NCI-H146 (cell line): ENCODE results near the gene YIPF7.
A peak's percentile ranks its signal among the peaks of the same experiment; 100 is the strongest.

Experiments used
- DNase-seq: peaks from one replicate; lab custom pipeline; 2025; lab: John Stamatoyannopoulos, UW

YIPF7 gene

DNA sequence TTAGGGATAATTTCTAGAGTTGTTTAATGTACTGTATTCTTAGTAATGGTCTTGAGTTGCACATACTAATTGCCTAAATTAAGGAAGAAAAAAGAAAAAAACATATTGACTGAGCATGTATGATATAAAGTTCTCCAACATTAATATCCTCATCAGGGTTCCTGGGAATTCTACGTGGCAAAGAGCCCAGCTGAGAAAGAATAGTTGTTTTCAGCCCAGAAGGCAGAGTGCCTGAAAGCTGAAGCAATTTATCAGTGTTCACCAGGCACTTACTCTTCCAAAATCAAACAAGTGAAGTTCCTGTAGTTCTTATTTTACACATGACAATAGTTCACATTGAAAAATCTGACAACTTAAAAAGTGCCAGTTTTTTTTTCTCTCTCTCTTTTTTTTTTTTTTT is 27.7 kb downstream of the YIPF7 start:
- DNase-seq = no peak

DNA sequence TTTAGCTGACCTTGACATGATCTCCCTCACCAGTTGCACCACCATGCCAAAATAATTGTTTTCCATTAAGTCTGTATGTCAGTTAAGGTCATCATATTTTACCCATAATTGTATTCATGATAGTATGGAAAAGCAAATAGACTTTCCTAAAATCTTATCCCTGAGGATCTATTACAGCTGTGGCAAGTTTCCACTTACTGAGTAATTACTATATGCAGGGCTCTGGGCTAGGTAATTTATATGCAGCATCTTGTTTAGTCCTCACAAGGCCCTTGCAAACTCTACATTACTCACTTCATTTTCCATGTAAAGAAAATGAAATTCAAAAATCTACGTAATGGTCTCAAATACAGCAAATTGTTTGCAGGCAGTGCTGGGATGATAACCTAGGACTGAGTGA is 34.8 kb downstream of the YIPF7 start:
- DNase-seq = no peak

DNA sequence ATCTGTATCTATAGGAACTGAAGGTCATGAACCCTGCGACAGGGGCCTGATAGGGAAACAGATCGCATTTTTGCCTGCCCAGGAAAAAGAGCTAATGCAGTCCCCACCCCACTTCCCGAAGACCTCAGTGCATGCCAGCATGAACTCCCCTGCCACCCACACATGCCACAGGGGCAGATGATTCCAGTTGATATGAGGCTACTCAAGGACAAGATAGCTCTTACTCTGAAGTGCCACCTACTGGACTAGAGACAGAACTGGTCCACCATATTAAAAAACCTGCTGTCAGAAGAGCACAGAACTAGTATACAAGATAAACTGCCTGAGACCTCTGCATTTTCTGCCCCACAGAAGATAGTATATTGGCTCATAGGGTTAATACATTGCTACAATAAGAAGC is 68.0 kb downstream of the YIPF7 start:
- peak; percentile 1 for DNase-seq

- DNase-seq = no peak
These were observed 71.2 kb downstream of the YIPF7 start for GRCh38 chr4:44580231-44580630.

DNA sequence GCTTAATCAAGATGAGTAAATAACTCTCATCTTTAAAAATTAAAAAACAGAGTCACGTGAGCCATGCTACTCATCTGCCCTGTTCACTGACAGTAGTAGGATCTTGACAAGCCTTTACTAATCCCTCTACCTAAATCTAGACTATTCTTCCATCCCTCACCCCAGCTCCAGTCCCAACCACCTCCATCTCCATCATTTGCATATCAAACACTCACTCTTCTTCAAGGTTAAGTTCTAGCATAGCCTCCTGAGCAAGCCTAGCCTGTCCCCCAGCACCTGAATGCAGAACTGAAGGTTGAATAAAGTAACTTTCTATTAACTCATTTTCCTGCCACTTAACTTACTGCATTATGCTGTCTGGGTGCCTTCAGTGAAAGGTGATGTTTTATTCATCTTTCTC is 72.5 kb downstream of the YIPF7 start:
- no peak for DNase-seq
